Ovary (tissue), 9 donors: ENCODE results near the gene TMEM143. TPM values are rescaled to one million over a fixed set of nuclear protein-coding genes. Genes with fewer than 3 reads are reported as not detected.

ENCODE experiments used
- DNase-seq, 5 donors: peaks; one replicate each; pipeline ENCODE4 v3.0.0-alpha.2; 2019 to 2020
- H3K27ac ChIP-seq, 2 donors: fragments of 200-600 bp; one replicate each; pipeline versions ENCODE4 v1.5.1 to v1.8.0; 2019 to 2022
- H3K27me3 ChIP-seq: fragments of 200-600 bp; one replicate; pipeline ENCODE4 v1.8.0; 2022
- H3K36me3 ChIP-seq: fragments of 200-600 bp; sonication (generic); one replicate; pipeline ENCODE4 v1.5.1; 2019
- H3K4me1 ChIP-seq: one replicate; pipeline ENCODE4 v1.8.1; 2013; ENCODE audit warnings: mild to moderate bottlenecking, moderate library complexity; ENCODE audit not compliant: insufficient read depth
- H3K4me3 ChIP-seq: fragments of 200-600 bp; sonication (generic); one replicate; pipeline ENCODE4 v1.5.1; 2017
- H3K9me3 ChIP-seq, 2 donors: fragments of 200-600 bp in 1 of 2; sonication (generic) in 1 of 2; one replicate each; pipeline versions ENCODE4 v1.5.1 to v1.8.1; 2013 to 2019; ENCODE audit warnings: mild to moderate bottlenecking in 1 of 2, moderate library complexity in 1 of 2
- EP300 ChIP-seq: sonication (generic); formaldehyde crosslinking; IDR thresholded peaks from one replicate; pipeline ENCODE4 v1.6.1; 2017; ENCODE audit warnings: antibody characterized with exemption
- POLR2A ChIP-seq: fragments of 450-650 bp; IDR thresholded peaks from one replicate; pipeline ENCODE4 v1.6.1; 2017; ENCODE audit warnings: antibody characterized with exemption, mild to moderate bottlenecking, moderate library complexity
- WGBS, 3 donors: extraction: QIAGEN DNeasy Blood & Tissue Kit in 1 of 3; methylation state at CpG; one replicate each; pipeline versions ENCODE4 v1.1.5 to v1.1.7; 2013 to 2017; 5-methylcytosine and 5-hydroxymethylcytosine counted together
- intact Hi-C, 4 donors: fragments of 100-400 bp; cut with DNase I; formaldehyde crosslinking; loops; one replicate each; pipeline versions ENCODE4 v1.11.0 to v1.15.1; 2022 to 2023
- polyA plus RNA-seq, 2 donors: library from polyadenylated mRNA; stranded (reverse); fragments of 200-250 nt in 1 of 2; fragments of 350-450 nt in 1 of 2; fragmentation: Illumina TruSeq in 1 of 2; extraction: RNeasy Lipid Tissue Mini Kit (QIAGEN cat#74804) in 1 of 2; gene quantifications; one replicate each; pipeline ENCODE4 v1.2.3, GENCODE V29; 2013 to 2014
- total RNA-seq, 7 donors: library from RNA; depleted of rRNA in 2 of 7; stranded (reverse); fragments of >200 nt in 2 of 7; fragmentation: NEBNext Ultra II Directional in 3 of 7; extraction: Animal tissue kit (Norgen Biotek cat#: 25700) in 3 of 7; gene quantifications; one replicate each; pipeline versions ENCODE4 v1.1.0 to v1.2.4, GENCODE V29; 2016 to 2023
- TF ChIP-seq, protein P1 (sequence below), 3 donors: fragments of 450-650 bp in 2 of 3; fragments of 200-600 bp in 1 of 3; IDR thresholded peaks; one replicate each; pipeline versions ENCODE4 v1.5.1 to v1.8.0; 2016 to 2022; ENCODE audit warnings: antibody characterized with exemption in 3 of 3, mild to moderate bottlenecking in 1 of 3
- donor health status: DM: no; HTN: no; CAD: no; lungs with moderate emphysema.
- donor health status: DM: no; HTN: no; CAD: no.
- donor health status: Bipolar disorder and iron deficiency.
- donor health status: DM: yes; HTN: yes; CAD: no.
- donor health status: DM: no; HTN: no; CAD: no.
- donor health status: DM: yes; HTN: yes; CAD: no.

The TMEM143 gene
- total and polyA plus RNA-seq, 9 donors, result 3.3 to 9.7 (median 6.9) TPM

DNA sequence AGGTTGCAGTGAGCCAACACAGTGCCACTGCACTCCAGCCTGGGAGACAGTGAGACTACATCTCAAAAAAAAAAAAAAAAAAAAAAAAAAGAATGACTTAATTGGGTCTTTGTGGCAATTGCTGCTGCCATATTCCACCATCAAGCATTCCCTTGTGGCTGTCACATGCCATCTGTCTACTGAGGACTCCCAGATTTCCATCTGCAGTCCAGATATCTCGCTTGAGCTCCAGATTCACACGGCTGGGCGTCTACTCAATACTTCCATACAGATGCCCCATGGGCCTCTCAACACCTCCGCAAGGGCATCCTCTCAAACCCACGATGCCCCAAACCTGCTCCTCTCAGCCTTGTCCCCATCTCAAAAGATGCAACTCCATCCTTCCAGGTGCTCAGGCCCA, 12.9 kb downstream of the TMEM143 start:
- TF ChIP-seq, protein P1, sequence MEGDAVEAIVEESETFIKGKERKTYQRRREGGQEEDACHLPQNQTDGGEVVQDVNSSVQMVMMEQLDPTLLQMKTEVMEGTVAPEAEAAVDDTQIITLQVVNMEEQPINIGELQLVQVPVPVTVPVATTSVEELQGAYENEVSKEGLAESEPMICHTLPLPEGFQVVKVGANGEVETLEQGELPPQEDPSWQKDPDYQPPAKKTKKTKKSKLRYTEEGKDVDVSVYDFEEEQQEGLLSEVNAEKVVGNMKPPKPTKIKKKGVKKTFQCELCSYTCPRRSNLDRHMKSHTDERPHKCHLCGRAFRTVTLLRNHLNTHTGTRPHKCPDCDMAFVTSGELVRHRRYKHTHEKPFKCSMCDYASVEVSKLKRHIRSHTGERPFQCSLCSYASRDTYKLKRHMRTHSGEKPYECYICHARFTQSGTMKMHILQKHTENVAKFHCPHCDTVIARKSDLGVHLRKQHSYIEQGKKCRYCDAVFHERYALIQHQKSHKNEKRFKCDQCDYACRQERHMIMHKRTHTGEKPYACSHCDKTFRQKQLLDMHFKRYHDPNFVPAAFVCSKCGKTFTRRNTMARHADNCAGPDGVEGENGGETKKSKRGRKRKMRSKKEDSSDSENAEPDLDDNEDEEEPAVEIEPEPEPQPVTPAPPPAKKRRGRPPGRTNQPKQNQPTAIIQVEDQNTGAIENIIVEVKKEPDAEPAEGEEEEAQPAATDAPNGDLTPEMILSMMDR (IDR thresholded peaks at IDR 0.05), result no peak
- TF ChIP-seq POLR2A, result no peak
- TF ChIP-seq EP300, result no peak
- WGBS, 3 donors, result 93 to 95% (median 94%) methylated on average over 5 of the region's 5 CpGs
- intact Hi-C loops, result no loop called here
- H3K4me1 ChIP-seq, result peaks cover 2% of the 10 kb centered on the region
- no peaks in the 10 kb centered on the region for H3K36me3 ChIP-seq
- no peak for DNase-seq
- no peaks in the 10 kb centered on the region for H3K27me3 ChIP-seq
- H3K27ac ChIP-seq, result no peak overlapping the region
- H3K4me3 ChIP-seq, result no peak overlapping the region
- no peaks in the 10 kb centered on the region for H3K9me3 ChIP-seq

DNA sequence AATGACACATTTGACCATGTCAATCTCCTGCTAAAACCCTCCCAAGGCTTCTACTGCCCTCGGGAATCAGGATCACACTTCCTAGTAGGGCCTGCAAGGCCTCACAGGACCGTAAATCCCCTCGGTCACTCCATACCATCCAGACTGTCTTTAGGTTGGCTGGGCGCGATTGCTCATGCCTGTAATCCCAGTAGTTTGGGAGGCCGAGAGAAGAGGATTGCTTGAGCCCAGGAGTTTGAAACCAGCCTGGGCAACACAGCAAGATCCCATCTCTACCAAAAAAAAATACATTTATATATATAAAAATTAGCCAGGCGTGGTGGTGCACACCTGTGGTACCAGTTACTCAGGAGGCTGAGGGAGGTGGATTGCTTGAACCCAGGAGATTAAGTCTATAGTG, 15.0 kb downstream of the TMEM143 start:
- DNase-seq, result no peak
- Histone ChIP-seq H3K4me1 (peaks cover 2% of the 10 kb centered on the region), H3K36me3 (no peaks in the 10 kb centered on the region), H3K27ac (peak overlapping the region in 1 of 2 donors; percentile 47), H3K9me3 (no peaks in the 10 kb centered on the region), H3K4me3 (no peak overlapping the region), H3K27me3 (no peaks in the 10 kb centered on the region)
- WGBS, 3 donors, result 89 to 94% (median 91%) methylated on average over 7 of the region's 7 CpGs
- intact Hi-C loops, result loop anchor here in 1 of 4 donors (10.0 kb wide), 1 partner anchor 64 kb away; no protein-coding TSS in a partner anchor
- no peak for TF ChIP-seq POLR2A
- TF ChIP-seq EP300, result no peak
- TF ChIP-seq, protein P1 (IDR thresholded peaks at IDR 0.05), result no peak

DNA sequence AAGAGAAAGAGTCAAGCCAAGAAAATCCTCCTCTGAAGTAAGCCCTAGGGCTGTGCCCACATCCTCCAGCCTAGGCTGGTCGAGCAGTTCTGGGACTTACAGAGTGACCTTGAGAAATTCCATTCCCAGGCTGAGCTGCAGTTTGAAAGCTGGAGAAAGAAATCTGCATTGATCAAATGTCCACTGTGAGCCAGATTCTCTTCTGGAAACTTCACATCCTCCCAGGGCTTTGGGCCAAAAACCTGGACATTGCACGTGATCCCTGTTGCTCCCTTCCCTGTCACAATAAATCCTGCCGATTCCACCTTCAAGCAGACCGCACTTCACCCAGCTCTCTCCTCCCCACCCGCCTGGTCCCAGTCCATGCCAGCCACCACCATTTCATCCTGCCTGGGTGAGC, 15.7 kb downstream of the TMEM143 start:
- no peak for TF ChIP-seq EP300
- TF ChIP-seq, protein P1 (IDR thresholded peaks at IDR 0.05), result no peak
- DNase-seq, result peak in 4 of 5 donors; percentile 43 to 69 (median 58)
- Histone ChIP-seq H3K27ac (peak overlapping the region in 1 of 2 donors; percentile 47), H3K9me3 (no peaks in the 10 kb centered on the region), H3K36me3 (no peaks in the 10 kb centered on the region), H3K4me3 (no peak overlapping the region), H3K27me3 (no peaks in the 10 kb centered on the region), H3K4me1 (peaks cover 2% of the 10 kb centered on the region)
- intact Hi-C loops, result loop anchor here in 1 of 4 donors (10.0 kb wide), 1 partner anchor 63 kb away; no protein-coding TSS in a partner anchor
- WGBS, 3 donors, result 9 to 17% (median 11%) methylated on average over 5 of the region's 5 CpGs

- H3K4me1 ChIP-seq, result peaks cover 2% of the 10 kb centered on the region
- no peaks in the 10 kb centered on the region for H3K36me3 ChIP-seq
- no peaks in the 10 kb centered on the region for H3K9me3 ChIP-seq
- intact Hi-C loops, result loop anchor here in 1 of 4 donors (10.0 kb wide), 1 partner anchor 61 kb away; no protein-coding TSS in a partner anchor
- 82 to 91% (median 88%) methylated on average over 2 of the region's 2 CpGs for WGBS, 3 donors
- no peak for DNase-seq
- TF ChIP-seq EP300 (no peak), POLR2A (no peak)
- TF ChIP-seq, protein P1 (IDR thresholded peaks at IDR 0.05), result no peak
- no peaks in the 10 kb centered on the region for H3K27me3 ChIP-seq
- H3K27ac ChIP-seq, result no peak overlapping the region
- H3K4me3 ChIP-seq, result no peak overlapping the region
Measured at GRCh38 chr19:48346191-48346590, 17.5 kb downstream of the TMEM143 start.
